ENCODE data around the gene LNX1. TPM values are rescaled to one million over a fixed set of nuclear protein-coding genes. Genes with fewer than 3 reads are reported as not detected.

The LNX1 gene
- total RNA-seq, 1 donor from 2014 or later: 11.8 TPM

DNA sequence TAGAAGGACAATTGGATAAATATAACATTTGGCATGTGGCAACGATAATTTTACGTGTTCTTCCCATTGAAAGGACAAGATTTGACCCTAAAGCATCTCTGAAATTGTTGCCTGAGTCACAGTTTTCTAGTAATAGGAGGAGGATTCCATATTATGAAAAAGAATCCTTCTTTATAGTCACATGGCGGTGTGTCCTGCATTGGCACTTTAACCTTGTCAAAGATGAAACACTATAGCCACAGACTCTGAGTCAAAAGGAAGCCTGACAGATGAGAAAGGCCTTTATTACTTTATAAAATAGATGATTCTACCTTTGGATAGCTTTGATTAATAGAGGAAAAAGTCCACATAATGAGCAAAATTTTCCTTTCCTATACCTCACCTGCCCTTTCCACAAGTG lies 11.5 kb downstream of the LNX1 start:
- H3K36me3 ChIP-seq: no peaks in the 10 kb centered on the region
- no peak overlapping the region for H3K27ac ChIP-seq
- no peak for DNase-seq (ENCODE audit: extremely low spot score in 2 of 2)
- no peak overlapping the region for H3K4me3 ChIP-seq
- no peaks in the 10 kb centered on the region for H3K9me3 ChIP-seq
- intact Hi-C loops (cut with DNase I): no loop called here
- H3K27me3 ChIP-seq: no peaks in the 10 kb centered on the region
- TF ChIP-seq POLR2A (IDR thresholded peaks at IDR 0.05): no peak
- no peak for TF ChIP-seq POLR2AphosphoS5 (IDR thresholded peaks at IDR 0.05; ENCODE audit: insufficient read depth in 1 of 2, low read depth in 1 of 2)
- TF ChIP-seq, protein P1, sequence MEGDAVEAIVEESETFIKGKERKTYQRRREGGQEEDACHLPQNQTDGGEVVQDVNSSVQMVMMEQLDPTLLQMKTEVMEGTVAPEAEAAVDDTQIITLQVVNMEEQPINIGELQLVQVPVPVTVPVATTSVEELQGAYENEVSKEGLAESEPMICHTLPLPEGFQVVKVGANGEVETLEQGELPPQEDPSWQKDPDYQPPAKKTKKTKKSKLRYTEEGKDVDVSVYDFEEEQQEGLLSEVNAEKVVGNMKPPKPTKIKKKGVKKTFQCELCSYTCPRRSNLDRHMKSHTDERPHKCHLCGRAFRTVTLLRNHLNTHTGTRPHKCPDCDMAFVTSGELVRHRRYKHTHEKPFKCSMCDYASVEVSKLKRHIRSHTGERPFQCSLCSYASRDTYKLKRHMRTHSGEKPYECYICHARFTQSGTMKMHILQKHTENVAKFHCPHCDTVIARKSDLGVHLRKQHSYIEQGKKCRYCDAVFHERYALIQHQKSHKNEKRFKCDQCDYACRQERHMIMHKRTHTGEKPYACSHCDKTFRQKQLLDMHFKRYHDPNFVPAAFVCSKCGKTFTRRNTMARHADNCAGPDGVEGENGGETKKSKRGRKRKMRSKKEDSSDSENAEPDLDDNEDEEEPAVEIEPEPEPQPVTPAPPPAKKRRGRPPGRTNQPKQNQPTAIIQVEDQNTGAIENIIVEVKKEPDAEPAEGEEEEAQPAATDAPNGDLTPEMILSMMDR (IDR thresholded peaks at IDR 0.05): no peak
- H3K4me1 ChIP-seq: peaks cover 15% of the 10 kb centered on the region

DNA sequence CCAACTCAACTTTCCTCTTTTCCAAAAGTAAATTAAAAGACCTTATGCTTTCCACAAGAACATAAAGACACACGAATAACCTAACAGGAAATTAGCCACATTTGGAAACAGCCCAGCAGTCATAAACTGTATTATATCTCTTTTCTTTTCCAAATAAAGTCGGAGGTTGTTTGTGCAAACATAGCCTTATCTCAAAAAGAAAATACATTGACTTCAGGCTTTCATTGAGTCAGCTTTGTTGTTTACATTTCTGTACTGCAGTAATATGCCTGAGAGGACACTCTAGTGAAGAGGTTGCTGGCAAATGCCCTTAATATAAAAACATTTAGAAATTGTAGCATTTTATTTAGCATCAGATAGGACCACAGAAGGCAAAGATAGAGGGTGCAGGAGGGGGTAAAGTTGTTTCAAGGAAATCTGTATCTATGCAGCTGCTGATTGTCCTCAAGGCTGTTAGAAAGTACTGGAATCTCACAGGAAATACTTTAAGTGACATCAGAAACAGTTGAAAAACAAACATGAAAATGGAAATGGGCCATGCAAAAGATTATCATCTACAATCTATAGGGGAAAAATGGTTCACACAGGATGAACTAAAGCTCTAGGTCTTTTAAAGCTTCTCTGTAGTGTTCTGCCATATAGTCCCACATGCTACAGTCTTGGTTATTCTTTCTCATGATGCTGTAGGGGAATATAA lies 14.5 kb downstream of the LNX1 start:
- Histone ChIP-seq H3K4me3 (no peak overlapping the region), H3K36me3 (no peaks in the 10 kb centered on the region), H3K4me1 (peaks cover 15% of the 10 kb centered on the region), H3K27me3 (no peaks in the 10 kb centered on the region), H3K27ac (peak overlapping the region; percentile 10), H3K9me3 (no peaks in the 10 kb centered on the region)
- intact Hi-C loops (cut with DNase I): no loop called here
- DNase-seq (ENCODE audit: extremely low spot score in 2 of 2): no peak
- no peak for TF ChIP-seq POLR2A (IDR thresholded peaks at IDR 0.05)
- no peak for TF ChIP-seq POLR2AphosphoS5 (IDR thresholded peaks at IDR 0.05; ENCODE audit: insufficient read depth in 1 of 2, low read depth in 1 of 2)
- TF ChIP-seq, protein P1 (IDR thresholded peaks at IDR 0.05): no peak

DNA sequence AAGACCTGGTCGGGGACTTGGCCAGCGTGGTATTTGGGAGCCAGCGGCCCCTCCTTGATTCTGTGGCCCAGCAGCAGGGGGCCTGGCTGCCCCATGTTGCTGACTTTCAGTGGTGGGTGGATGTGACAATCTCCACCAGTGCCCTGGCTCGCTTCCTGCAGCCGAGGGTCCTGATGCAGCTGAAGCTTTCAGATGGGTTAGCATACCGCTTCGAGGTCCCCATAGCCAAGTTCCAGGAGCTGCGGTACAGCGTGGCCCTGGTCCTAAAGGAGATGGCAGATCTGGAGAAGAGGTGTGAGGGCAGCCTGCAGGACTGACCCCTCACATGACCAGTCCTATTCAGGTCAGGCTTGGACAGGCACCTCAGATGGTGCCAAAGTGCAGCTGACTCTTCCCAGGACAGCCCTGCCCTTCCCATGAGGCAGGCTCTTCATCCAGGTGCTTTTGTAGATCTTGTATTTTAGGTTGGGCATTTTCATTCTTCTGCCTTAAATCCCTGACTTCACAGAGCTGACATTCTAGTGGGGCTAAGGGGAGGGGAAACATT lies 15.1 kb downstream of the LNX1 start:
- intact Hi-C loops (cut with DNase I): no loop called here
- no peaks in the 10 kb centered on the region for H3K36me3 ChIP-seq

DNA sequence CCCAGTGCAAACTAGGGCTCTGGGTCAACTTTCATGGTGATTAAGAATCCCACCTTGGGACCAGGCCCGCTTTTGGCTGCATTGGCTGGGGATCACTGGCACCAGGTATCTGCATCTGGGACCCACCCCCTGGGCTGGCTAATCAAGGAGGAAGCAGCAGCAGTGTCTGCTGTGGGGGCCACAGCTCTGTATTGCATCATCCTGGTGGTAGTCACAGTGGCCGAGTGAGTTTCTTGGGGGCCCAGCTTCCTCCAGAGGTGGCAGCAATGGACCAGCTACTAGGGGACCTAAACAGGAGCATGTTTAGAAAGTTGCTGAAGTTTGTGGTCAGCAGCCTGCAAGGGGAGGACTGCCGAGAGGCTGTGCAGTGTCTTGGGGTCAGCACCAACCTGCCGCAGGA lies 15.7 kb downstream of the LNX1 start:
- Histone ChIP-seq H3K9me3 (no peaks in the 10 kb centered on the region), H3K36me3 (no peaks in the 10 kb centered on the region), H3K27ac (peak overlapping the region; percentile 42), H3K27me3 (no peaks in the 10 kb centered on the region), H3K4me3 (no peak overlapping the region), H3K4me1 (peaks cover 15% of the 10 kb centered on the region)
- no peak for DNase-seq (ENCODE audit: extremely low spot score in 2 of 2)
- TF ChIP-seq POLR2A (IDR thresholded peaks at IDR 0.05): no peak
- TF ChIP-seq, protein P1 (IDR thresholded peaks at IDR 0.05): no peak
- TF ChIP-seq POLR2AphosphoS5 (IDR thresholded peaks at IDR 0.05; ENCODE audit: insufficient read depth in 1 of 2, low read depth in 1 of 2): no peak
- intact Hi-C loops (cut with DNase I): no loop called here

More for the DNA sequence above, 15.1 kb downstream of the LNX1 start:
- DNase-seq (ENCODE audit: extremely low spot score in 2 of 2): no peak
- peaks cover 15% of the 10 kb centered on the region for H3K4me1 ChIP-seq
- H3K4me3 ChIP-seq: no peak overlapping the region
- peak overlapping the region; percentile 42 for H3K27ac ChIP-seq
- TF ChIP-seq POLR2AphosphoS5 (IDR thresholded peaks at IDR 0.05; ENCODE audit: insufficient read depth in 1 of 2, low read depth in 1 of 2) (no peak), POLR2A (IDR thresholded peaks at IDR 0.05) (no peak)
- TF ChIP-seq, protein P1 (IDR thresholded peaks at IDR 0.05): no peak
- no peaks in the 10 kb centered on the region for H3K9me3 ChIP-seq
- no peaks in the 10 kb centered on the region for H3K27me3 ChIP-seq

DNA sequence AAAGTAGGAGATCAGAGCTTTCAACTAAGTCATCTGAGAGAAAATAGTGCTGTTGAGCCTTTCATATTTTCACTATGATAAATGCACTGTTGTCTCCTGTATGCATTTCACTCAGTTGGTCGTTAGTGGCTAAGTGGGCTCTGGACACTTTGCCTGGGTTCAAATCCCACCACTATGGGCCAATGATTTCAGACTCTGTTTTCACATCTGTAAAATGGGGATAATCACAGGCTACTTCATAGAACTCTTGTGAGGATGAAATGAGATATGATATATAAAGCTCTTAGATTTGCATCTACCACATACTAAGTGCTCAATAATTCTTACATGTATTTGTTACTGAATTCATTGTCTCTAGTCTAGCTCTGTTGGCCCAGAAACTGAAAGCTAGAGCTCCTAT lies 16.8 kb downstream of the LNX1 start:
- no peaks in the 10 kb centered on the region for H3K27me3 ChIP-seq
- no peak for DNase-seq (ENCODE audit: extremely low spot score in 2 of 2)
- H3K9me3 ChIP-seq: no peaks in the 10 kb centered on the region
- TF ChIP-seq POLR2A (IDR thresholded peaks at IDR 0.05) (no peak), POLR2AphosphoS5 (IDR thresholded peaks at IDR 0.05; ENCODE audit: insufficient read depth in 1 of 2, low read depth in 1 of 2) (no peak)
- TF ChIP-seq, protein P1 (IDR thresholded peaks at IDR 0.05): no peak
- intact Hi-C loops (cut with DNase I): no loop called here
- no peak overlapping the region for H3K4me3 ChIP-seq
- H3K4me1 ChIP-seq: peaks cover 15% of the 10 kb centered on the region
- H3K36me3 ChIP-seq: no peaks in the 10 kb centered on the region
- H3K27ac ChIP-seq: no peak overlapping the region

Measured in vagina (tissue), 2 donors.